Liver (tissue), 3 donors: Measurements from ENCODE around the gene OOSP2.
"Not testable (repeated sequence)": the region's sequence is repeated elsewhere in the genome, so short reads cannot be mapped to it uniquely, and the experiment has no call there.

ENCODE experiments used
- CTCF ChIP-seq: fragments of 150-350 bp; IDR thresholded peaks from 2 replicates; pipeline ENCODE4 v1.5.1; 2017; ENCODE audit warnings: improper control_type of control experiment, low read depth, low read length; ENCODE audit not compliant: missing input control
- EGR1 ChIP-seq, 2 donors: IDR thresholded peaks; 2 replicates each; pipeline ENCODE4 v1.6.1; 2016 to 2018; ENCODE audit warnings: antibody characterized with exemption in 2 of 2, low read depth in 2 of 2
- HNF4A ChIP-seq, 2 donors: conservative IDR thresholded peaks; 2 replicates each; pipeline ENCODE4 v1.6.1; 2016; ENCODE audit warnings: antibody characterized with exemption in 2 of 2, mild to moderate bottlenecking in 2 of 2
- RAD21 ChIP-seq, 2 donors: IDR thresholded peaks; 2 replicates each; pipeline ENCODE4 v1.6.1; 2016; ENCODE audit warnings: antibody characterized with exemption in 2 of 2, mild to moderate bottlenecking in 2 of 2
- TAF1 ChIP-seq: conservative IDR thresholded peaks from 2 replicates; pipeline ENCODE4 v1.6.1; 2016; ENCODE audit warnings: antibody characterized with exemption, mild to moderate bottlenecking
- YY1 ChIP-seq: IDR thresholded peaks from 2 replicates; pipeline ENCODE4 v1.6.1; 2016; ENCODE audit warnings: antibody characterized with exemption, mild to moderate bottlenecking
- TF ChIP-seq, protein P1 (sequence below): IDR thresholded peaks from 2 replicates; pipeline ENCODE4 v1.6.1; 2016; ENCODE audit warnings: antibody characterized with exemption, mild to moderate bottlenecking
- donor health status: healthy.
- donor health status: healthy.

- TF ChIP-seq RAD21 (IDR thresholded peaks at IDR 0.05); CTCF; YY1; HNF4A (conservative IDR thresholded peaks at IDR 0.05); EGR1 (IDR thresholded peaks at IDR 0.05; ENCODE audit: low read depth in 2 of 2); TAF1: not testable (repeated sequence)
- TF ChIP-seq, protein P1, sequence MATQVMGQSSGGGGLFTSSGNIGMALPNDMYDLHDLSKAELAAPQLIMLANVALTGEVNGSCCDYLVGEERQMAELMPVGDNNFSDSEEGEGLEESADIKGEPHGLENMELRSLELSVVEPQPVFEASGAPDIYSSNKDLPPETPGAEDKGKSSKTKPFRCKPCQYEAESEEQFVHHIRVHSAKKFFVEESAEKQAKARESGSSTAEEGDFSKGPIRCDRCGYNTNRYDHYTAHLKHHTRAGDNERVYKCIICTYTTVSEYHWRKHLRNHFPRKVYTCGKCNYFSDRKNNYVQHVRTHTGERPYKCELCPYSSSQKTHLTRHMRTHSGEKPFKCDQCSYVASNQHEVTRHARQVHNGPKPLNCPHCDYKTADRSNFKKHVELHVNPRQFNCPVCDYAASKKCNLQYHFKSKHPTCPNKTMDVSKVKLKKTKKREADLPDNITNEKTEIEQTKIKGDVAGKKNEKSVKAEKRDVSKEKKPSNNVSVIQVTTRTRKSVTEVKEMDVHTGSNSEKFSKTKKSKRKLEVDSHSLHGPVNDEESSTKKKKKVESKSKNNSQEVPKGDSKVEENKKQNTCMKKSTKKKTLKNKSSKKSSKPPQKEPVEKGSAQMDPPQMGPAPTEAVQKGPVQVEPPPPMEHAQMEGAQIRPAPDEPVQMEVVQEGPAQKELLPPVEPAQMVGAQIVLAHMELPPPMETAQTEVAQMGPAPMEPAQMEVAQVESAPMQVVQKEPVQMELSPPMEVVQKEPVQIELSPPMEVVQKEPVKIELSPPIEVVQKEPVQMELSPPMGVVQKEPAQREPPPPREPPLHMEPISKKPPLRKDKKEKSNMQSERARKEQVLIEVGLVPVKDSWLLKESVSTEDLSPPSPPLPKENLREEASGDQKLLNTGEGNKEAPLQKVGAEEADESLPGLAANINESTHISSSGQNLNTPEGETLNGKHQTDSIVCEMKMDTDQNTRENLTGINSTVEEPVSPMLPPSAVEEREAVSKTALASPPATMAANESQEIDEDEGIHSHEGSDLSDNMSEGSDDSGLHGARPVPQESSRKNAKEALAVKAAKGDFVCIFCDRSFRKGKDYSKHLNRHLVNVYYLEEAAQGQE, result not testable (repeated sequence)
These were observed 10.6 kb downstream of the OOSP2 start for GRCh38 chr11:60050839-60051238.
